Epithelial cell of prostate (primary cell): Measurements from ENCODE around the gene PDSS2.

ENCODE experiments used
- DNase-seq: peaks from one replicate; pipeline ENCODE4 v3.0.0-alpha.2; 2011; ENCODE audit warnings: low read depth, low spot score
- H3K27ac ChIP-seq: fragments of 450-650 bp; 2 replicates; pipeline ENCODE4 v1.5.1; 2017; ENCODE audit warnings: mild to moderate bottlenecking

PDSS2 gene, protein sequence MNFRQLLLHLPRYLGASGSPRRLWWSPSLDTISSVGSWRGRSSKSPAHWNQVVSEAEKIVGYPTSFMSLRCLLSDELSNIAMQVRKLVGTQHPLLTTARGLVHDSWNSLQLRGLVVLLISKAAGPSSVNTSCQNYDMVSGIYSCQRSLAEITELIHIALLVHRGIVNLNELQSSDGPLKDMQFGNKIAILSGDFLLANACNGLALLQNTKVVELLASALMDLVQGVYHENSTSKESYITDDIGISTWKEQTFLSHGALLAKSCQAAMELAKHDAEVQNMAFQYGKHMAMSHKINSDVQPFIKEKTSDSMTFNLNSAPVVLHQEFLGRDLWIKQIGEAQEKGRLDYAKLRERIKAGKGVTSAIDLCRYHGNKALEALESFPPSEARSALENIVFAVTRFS

GRCh38 chr6:107459283-107460082 lies at the start of gene PDSS2:
PDSS2 (minus strand) TSS chr6:107459564; CDS start chr6:107459285, 279 bp downstream.
- H3K27ac ChIP-seq, result peak within 1 kb of the TSS; percentile 58
- peak; percentile 79 for DNase-seq

- no peak overlapping the region for H3K27ac ChIP-seq
- DNase-seq, result no peak
Measured at GRCh38 chr6:107506145-107506544, 46.8 kb upstream of the PDSS2 start.

GRCh38 chr6:107504270-107505026 lies 45.1 kb upstream of the PDSS2 start:
- DNase-seq, result no peak
- no peak overlapping the region for H3K27ac ChIP-seq

GRCh38 chr6:107496892-107497684 lies 37.7 kb upstream of the PDSS2 start:
- DNase-seq, result no peak
- no peak overlapping the region for H3K27ac ChIP-seq

DNA sequence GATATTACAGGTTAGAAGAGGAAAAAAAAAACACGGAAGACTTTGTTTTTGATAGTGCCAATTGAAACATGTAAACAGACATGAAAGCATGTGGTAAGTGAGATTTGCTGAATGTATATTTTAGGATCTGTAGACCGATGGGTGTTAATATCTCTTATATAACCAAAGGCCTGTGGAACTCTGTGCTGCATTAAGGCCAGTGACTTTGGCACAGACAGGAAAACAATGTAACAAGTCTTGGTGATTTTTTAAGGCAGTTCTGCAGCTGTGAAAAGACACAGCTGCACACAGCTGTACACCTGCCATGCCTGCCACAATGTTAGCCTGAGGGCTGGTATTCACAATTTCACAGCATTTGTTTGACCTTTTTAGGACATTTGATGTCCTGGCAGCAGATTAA lies 36.6 kb upstream of the PDSS2 start:
- H3K27ac ChIP-seq, result no peak overlapping the region
- no peak for DNase-seq

DNA sequence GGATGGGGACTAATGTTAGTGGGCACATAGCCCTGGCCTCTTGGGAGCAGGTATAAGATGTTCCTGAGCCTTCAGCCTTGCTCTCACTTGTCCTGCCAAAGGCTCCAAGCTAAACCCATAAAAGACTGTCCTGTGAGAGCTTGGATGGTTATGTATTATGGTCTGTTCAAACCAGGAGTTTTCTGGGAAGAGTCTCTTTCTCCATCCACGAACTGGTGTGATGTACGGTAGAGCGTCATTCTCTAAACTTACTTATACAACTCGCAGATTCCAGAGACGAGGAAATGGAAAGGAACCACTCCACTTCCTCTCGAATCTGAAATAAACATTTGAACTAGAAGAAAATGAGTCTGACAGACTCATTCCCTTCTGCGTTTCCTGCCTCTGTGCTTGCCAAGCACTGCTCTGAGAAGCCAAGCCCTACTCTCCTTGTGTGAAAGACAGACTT lies 35.9 kb upstream of the PDSS2 start:
- no peak for DNase-seq
- H3K27ac ChIP-seq, result peak overlapping the region; percentile 5

DNA sequence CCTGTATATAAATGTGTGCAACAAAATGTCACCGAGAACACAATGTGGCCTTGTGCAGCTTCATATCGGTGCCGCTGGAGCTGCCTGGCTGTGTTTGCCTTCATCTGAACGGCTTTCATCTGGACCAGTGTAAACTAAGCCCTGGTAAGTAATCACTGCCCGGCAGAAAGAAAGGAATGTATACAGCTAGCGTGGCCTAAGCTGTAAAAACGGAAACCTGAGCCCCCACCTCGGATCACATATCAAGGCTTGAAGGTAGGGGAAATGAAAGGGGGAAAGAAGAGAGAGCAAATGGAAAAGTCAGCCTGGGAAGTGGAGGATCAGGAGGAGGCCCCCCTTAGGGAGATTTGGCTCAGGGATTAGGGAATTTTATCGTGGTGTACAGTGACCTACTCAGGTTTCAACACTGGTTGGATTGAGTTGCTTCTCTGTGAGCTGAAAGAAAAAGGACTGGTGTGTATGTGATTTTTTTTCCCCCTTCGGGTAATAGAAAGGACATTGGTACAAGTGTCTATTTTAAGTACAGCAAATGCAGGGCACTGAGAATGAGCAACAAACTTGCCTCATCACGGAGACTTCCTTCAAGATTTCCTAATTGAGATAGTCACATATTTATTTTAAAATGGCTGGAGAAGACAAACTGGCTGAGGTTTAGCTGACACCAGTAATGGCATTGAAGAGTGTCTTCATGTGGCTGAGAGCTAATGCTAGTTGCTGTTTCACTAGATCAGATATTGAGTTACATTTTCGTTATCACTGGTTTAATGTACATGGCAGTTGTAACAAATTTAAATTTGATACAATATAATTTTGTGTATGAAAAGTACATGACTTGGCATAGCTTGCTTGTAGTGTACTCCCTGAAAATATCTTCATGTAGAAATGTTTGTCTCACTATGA lies 34.0 kb upstream of the PDSS2 start:
- no peak for DNase-seq
- H3K27ac ChIP-seq, result no peak overlapping the region

- DNase-seq, result no peak
- H3K27ac ChIP-seq, result no peak overlapping the region
Measured at GRCh38 chr6:107491760-107492660, 32.6 kb upstream of the PDSS2 start.

DNA sequence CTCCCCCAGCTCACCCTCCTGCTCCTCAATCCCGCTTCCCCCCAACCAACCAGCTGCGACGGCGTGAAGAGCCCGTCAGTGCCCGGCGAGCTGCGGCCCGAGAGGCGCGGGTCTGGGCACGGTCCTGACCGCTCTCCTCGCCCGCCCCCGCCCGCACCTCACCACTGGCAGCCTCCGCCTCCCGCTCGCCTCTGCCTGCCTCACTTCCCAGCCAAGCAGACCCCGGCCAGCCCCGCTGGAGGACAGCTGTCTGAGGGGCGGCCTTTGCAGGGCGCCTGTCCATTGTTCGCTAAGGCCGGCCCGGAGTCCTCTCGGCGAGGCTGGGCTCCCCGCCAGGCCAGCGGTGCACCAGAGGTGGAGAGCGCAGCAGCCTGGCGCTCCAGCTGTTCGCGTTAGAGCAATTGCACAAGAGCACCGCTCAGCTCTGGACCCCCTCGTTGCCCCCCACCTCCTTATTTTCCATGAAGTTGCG lies 31.8 kb upstream of the PDSS2 start:
- no peak for DNase-seq
- H3K27ac ChIP-seq, result no peak overlapping the region

- H3K27ac ChIP-seq, result no peak overlapping the region
- no peak for DNase-seq
Measured at GRCh38 chr6:107490566-107491137, 31.3 kb upstream of the PDSS2 start.

DNA sequence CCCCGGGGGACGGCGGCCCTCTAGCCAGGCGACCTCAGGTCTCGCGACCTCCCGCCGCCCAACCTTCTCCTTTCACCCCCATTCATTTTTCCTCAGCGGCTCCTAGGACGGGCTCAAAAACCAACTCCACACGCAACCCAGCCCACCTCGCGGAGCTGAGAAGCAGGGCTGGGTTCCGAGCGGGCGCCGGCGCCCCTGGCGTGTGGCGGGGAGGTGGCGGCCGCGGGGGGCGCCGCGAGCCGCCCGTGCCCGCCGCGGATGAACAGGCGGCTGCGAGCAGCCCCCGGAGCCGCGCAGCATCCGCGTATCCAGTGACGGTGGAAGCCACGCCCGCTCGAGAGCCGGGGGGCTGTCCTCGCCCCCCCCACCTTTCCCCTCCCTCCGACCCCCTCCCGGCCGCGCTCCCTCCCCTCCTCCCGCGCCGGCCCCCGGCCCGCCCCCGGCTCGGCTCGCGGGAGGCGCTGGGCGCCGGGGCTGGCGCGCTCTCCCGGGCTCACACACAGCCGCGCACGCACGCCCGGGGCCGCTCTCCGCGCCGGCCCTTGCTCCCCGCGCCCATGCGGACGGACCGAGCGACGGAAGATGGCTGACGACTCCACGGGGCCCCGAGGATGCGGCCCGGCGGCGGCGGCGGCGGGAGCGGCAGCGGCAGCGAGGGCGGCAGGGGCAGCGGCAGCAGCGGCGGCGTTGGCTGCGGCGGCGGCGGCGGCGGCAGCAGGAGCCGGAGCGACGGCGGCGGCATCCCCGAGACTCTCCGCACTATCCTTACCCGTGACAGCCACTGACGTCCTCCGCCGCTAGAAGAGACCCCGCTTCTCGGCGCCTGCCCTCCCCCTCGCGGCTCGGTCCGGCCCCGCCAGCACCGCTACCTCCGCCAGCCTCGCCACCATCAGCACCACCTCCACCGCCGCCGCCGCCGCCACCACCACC lies 30.5 kb upstream of the PDSS2 start, which contains the start of gene SOBP:
Gene SOBP (plus strand): TSS at position 482 of the 930 bp plus-strand sequence. CDS start 500 bp downstream, outside the sequence.
- DNase-seq, result no peak
- no peak within 1 kb of the TSS for H3K27ac ChIP-seq

- H3K27ac ChIP-seq, result no peak overlapping the region
- no peak for DNase-seq
Measured at GRCh38 chr6:107488875-107489635, 29.7 kb upstream of the PDSS2 start.

GRCh38 chr6:107488174-107488874 lies 29.0 kb upstream of the PDSS2 start:
- no peak overlapping the region for H3K27ac ChIP-seq
- DNase-seq, result no peak

DNA sequence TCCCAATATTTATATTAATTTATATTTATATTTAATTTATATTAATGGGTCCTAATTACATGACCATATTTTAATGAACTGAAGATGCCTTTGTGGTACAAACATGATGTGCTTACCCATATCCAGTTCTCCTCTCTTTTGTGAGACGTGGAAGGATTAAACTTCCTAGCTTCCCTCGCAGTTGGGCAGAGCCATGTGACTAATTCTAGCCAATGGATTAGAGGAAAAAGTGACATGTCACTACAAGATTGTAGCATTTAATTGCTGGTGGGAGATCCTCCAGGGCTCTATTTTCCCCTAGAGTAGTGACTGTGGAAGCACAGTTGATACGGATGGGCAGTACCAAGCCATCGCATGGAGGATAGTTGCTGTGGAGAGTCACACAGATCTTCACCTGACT lies 25.8 kb upstream of the PDSS2 start:
- no peak for DNase-seq
- H3K27ac ChIP-seq, result no peak overlapping the region
